Mammary epithelial cell (primary cell): Measurements from ENCODE around the gene CTTNBP2.

Source experiments
- EZH2 ChIP-seq: IDR thresholded peaks from 2 replicates; pipeline ENCODE4 v1.6.1; 2012; ENCODE audit warnings: low read length, inconsistent platforms, borderline replicate concordance
- TF ChIP-seq, protein P1 (sequence below), 2 donors: IDR thresholded peaks in 1 of 2; conservative IDR thresholded peaks in 1 of 2; 2 replicates each; pipeline ENCODE4 v1.5.1; 2011 to 2012; ENCODE audit warnings: inconsistent platforms in 2 of 2, low read length in 2 of 2, mild to moderate bottlenecking in 2 of 2, control low read depth in 1 of 2, low read depth in 1 of 2; ENCODE audit not compliant: insufficient read depth in 1 of 2; ENCODE audit errors: extremely low read depth in 1 of 2

GRCh38 chr7:117705630-117706029 lies 167.6 kb downstream of the CTTNBP2 start:
- TF ChIP-seq, protein P1, sequence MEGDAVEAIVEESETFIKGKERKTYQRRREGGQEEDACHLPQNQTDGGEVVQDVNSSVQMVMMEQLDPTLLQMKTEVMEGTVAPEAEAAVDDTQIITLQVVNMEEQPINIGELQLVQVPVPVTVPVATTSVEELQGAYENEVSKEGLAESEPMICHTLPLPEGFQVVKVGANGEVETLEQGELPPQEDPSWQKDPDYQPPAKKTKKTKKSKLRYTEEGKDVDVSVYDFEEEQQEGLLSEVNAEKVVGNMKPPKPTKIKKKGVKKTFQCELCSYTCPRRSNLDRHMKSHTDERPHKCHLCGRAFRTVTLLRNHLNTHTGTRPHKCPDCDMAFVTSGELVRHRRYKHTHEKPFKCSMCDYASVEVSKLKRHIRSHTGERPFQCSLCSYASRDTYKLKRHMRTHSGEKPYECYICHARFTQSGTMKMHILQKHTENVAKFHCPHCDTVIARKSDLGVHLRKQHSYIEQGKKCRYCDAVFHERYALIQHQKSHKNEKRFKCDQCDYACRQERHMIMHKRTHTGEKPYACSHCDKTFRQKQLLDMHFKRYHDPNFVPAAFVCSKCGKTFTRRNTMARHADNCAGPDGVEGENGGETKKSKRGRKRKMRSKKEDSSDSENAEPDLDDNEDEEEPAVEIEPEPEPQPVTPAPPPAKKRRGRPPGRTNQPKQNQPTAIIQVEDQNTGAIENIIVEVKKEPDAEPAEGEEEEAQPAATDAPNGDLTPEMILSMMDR (conservative IDR thresholded peaks at IDR 0.05 in 1 of 2, IDR thresholded peaks at IDR 0.05 in 1 of 2; ENCODE audit: extremely low read depth in 1 of 2, insufficient read depth in 1 of 2, low read depth in 1 of 2, low read length in 2 of 2): no peak
- TF ChIP-seq EZH2: no peak
